ENCODE results near the gene KRTAP19-5.

KRTAP19-5 gene

DNA sequence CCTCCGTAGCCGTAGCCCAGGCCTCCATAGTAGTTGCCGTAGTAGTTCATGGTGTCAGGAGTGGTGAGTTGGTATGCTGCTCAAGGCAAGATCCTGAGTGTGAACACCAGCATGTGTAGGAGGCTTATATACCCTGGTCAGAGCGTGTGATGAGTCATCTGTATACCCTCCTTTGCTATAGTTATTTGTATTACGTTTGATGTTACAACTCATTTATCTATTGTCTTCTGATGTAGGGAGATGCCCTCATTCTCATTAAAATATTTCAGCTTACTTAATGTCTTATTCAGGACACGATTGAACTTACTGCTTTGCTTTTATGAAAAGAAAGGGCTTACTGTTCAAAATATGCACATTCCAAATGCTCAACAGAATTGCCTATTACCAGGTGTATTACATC is at the start of gene KRTAP19-5:
KRTAP19-5 (minus strand) TSS at position 101 of the 400 bp plus-strand sequence; CDS start at position 50, 51 bp downstream.
- DNase-seq = no peak

DNA sequence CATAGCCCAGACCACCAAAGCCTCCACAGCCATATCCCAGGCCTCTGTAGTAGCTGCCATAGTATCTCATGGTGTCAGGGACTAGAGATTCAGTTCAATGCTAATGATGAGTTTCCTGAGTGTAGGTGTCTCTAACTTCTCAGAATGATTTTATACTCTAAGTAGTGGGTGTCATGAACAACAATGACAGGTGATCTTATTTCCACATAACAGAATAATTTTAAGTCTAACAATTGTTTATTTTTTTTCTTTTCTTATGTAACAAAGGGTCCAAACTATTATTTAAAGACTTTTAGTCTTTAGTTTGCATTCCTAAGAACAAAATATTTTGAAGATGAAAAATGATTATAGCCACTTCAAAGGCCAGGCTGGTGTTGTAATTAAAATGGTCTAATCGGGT is 39.8 kb upstream of the KRTAP19-5 start, which contains the start of gene KRTAP19-6:
KRTAP19-6 (minus strand) TSS at position 101 of the 400 bp plus-strand sequence; CDS start at position 70, 31 bp downstream.
- DNase-seq = no peak

GRCh38 chr21:30518876-30519275 is 16.9 kb upstream of the KRTAP19-5 start:
- no peak for DNase-seq

DNA sequence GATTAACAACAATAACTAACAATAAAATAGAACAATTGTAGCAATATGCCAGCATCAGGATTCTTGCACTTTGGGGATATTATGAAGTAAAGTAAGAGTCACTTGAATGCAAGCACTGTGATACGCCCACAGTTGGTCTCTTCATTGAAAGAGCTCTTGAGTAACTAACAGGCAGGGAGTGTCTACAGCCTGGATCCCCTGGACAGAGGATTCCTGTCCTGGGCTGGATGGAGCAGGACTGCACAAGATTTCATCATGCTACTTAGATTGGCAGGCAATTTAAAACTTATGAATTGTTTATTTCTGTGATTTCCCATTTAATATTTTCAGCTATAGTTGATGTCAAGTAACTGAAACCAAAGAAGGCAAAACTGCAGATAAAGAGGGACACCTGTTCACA is 13.7 kb upstream of the KRTAP19-5 start:
- no peak for DNase-seq

GRCh38 chr21:30505621-30506205 is 3.8 kb upstream of the KRTAP19-5 start:
- peak; percentile 0 for DNase-seq

DNA sequence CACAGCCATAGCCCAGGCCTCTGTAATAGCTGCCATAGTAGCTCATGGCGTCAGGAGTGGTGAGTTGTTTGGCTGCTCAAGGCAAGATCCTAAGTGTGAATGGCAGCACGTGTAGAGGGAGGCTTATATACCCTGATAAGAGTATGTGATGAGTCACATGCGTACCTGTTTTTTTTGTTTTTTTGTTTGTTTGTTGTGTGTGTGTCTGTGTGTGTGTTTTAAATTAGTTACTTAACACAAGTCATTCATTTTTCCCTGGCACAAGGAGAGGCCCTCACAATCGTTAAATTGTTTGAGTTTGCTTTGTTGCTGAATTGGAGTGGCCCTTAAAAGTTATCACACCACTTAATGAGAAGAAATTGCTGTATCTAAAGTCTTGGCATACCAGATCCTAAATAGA is 4.9 kb downstream of the KRTAP19-5 start, which contains the start of gene KRTAP19-4:
KRTAP19-4 (minus strand) TSS at position 101 of the 400 bp plus-strand sequence; CDS start at position 46, 55 bp downstream.
- no peak for DNase-seq

- no peak for DNase-seq
Observed at GRCh38 chr21:30491963-30492428, 9.9 kb downstream of the KRTAP19-5 start, which contains the start of gene KRTAP19-3. Gene KRTAP19-3, minus strand, starts transcription at chr21:30492013. Its CDS starts 56 bp downstream, at chr21:30491957.

DNA sequence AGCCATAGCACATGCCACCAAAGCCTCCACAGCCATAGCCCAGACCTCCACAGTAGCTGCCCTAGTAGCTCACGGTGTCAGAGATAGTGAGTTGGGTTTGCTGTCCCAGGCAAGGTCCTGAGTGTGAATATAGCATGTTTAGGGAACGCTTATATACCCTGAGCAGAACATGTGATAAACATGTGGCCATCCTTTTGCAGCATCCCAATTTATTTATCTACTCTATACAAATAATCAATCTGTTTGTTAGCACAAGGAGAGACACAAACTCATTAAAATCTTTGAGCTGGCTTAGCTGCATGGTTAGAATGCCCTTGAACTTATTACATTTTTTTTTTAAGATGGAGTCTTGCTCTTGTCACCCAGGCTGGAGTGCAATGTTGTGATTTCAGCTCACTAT is 14.6 kb downstream of the KRTAP19-5 start, which contains the start of gene KRTAP19-2:
KRTAP19-2 (minus strand) TSS at position 101 of the 400 bp plus-strand sequence; CDS start at position 13, 88 bp downstream.
- DNase-seq = no peak

DNA sequence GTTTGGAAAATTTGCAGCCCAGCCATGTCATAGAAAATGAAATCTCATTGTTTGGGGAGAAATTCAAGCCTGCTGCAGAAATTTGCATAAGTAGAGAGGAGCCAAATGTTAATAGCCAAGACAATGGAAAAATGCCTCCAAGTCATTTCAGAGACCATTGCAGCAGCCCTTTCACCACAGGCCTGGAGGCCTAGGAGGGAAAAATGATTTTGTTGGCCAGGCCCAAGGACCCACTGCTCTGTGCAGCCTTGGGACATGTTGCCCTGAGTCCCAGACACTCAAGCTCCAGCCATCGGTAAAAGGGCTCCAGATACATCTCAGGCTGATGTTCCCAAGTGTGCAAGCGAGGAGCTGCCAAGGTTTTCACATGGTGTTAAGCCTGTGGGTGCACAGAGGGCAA is 15.8 kb downstream of the KRTAP19-5 start:
- DNase-seq = no peak

GRCh38 chr21:30482130-30482529 is 19.8 kb downstream of the KRTAP19-5 start:
- DNase-seq = no peak

GRCh38 chr21:30480145-30480544 is 21.8 kb downstream of the KRTAP19-5 start, which contains the start of gene KRTAP19-1:
Gene KRTAP19-1, minus strand, starts transcription at chr21:30480367. Its CDS starts 50 bp downstream, at chr21:30480317.
- DNase-seq = no peak

DNA sequence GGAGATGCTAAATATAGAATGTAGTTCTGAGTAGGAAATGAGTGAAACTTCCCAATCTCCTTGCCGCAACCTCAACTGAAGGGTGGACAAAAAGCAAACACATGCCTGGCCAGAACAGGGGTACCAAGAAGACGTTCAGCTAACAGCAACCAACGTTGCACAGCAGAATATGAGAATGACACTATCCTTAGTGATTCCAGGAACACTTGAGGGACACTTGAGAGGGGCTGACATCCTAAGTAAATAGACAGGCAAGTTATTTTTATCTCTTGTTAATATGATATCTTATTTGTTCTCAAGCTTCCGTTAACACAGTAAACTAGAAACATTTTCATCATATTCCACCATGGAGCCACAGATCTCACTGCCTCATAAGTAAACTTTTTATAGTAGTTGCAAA is 22.7 kb downstream of the KRTAP19-5 start:
- DNase-seq = no peak

- DNase-seq = no peak
Observed at GRCh38 chr21:30478004-30478403, 23.9 kb downstream of the KRTAP19-5 start.

- no peak for DNase-seq
Observed at GRCh38 chr21:30468900-30469714, 32.8 kb downstream of the KRTAP19-5 start.

GRCh38 chr21:30463713-30464112 is 38.2 kb downstream of the KRTAP19-5 start:
- DNase-seq = no peak
